Anterior cingulate cortex (tissue), 58 donors: ENCODE results near the gene ATP9A.
"Not testable (repeated sequence)": the region's sequence is repeated elsewhere in the genome, so short reads cannot be mapped to it uniquely, and the experiment has no call there.

Experiments
- DNase-seq, 58 donors: peaks; one replicate each; lab custom pipeline; 2025; lab: John Stamatoyannopoulos, UW

The ATP9A gene

GRCh38 chr20:51661609-51662178 is 106.5 kb downstream of the ATP9A start:
- no peak for DNase-seq

DNA sequence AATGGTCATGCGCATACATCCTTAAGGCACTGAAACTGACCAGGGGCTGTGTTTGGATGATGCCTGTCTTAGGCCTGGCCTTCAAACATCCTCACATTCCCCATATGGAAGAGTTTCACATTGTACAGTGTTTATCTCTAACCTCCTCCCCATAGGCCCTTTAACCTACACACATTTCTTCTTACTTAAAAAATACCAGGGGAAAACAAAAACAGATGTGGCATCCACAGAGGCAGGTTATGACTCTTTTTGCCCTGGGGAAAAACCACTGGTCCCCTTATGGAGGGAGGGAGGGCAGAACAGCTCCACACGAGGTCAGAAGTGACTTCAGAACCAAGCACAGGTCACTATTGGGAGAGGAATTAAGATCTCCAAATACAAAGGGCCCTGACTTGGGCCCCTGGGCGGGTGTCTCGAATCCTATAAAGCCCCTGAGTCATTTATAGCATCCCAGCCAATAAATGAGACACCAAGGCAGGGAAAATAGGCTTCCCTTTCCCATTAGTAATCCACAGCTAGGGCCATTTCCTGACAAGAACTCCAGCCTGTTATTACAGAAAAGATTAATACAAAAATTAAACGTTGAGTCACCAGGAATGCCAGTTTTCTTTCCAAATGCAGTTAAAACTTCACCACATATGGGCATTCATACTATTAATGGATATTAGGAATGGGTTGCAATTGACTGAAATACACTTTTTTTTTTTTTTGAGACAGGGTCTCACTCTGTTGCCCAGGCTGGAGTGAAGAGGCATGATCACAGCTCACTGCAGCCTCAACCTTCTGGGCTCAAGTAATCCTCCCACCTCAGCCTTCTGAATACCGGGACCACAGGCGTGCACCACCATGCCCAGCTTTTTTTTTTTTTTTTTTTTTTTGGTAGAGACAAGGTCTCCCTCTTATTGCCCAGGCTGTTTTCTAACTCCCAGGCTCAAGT is 107.2 kb downstream of the ATP9A start:
- DNase-seq, result no peak

DNA sequence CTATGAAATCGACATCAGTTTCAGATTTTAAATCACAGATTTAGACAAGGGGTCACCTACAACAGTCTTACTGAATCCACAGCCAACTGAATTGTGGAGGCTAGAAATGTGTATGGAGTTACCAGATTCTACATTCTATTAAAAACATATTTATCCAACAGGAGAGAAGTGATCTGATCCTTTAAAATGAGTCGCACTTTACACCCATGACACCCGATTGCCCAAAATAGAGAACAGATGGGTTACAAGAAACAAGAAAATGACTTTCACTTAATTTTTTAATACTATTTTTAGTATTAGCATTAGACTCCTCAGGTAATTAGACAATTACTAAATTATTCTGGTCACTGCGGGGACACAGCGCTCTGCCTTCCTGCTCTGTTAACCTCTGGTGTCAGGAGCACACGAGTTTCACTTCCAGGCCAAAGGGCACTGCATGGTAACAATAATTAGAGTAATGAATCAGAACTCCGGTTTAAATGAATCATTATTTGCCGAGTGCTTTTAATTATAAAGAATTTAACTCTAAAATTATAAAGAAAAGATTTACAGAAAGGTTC is 108.6 kb downstream of the ATP9A start:
- no peak for DNase-seq

- DNase-seq, result no peak
Observed at GRCh38 chr20:51656726-51657260, 111.4 kb downstream of the ATP9A start.

- DNase-seq, result not testable (repeated sequence)
Observed at GRCh38 chr20:51656089-51656488, 112.1 kb downstream of the ATP9A start.

DNA sequence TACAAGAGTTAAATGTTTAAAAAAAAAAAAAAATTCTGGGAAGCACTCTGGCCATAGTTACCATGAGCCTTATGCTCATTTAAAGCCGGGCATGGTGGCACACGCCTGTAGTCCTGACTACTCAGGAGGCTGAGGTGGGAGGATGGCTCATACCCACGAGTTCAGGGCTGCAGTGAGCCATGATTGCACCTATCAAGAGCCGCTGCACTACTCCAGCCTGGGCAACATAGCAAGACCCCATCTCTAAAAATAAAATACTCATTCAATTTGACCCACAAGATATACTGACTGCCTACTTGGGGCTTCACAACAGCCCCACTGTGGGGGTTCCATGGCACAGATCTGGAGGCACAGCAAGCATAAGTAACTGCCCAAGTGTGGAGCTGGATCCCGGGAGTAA is 113.7 kb downstream of the ATP9A start:
- no peak for DNase-seq

DNA sequence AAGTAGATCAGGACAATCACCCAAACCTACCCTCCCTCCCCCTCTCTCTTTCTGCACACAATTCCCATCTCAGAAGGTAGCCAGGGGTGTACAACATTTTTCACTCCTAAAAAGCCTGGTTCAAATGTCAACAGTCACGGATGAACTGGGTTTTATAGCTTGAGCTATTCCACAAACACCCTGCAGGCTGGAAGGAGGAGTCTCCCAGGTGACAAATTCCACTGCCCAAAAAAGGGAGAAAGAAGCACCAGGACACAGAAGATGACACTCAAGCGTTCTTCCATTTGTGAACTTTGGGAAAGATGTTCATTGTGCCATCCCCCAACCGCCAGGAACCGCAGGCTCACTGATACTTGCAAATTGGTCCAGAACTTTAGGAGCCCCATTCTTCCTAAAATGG is 114.1 kb downstream of the ATP9A start:
- no peak for DNase-seq

DNA sequence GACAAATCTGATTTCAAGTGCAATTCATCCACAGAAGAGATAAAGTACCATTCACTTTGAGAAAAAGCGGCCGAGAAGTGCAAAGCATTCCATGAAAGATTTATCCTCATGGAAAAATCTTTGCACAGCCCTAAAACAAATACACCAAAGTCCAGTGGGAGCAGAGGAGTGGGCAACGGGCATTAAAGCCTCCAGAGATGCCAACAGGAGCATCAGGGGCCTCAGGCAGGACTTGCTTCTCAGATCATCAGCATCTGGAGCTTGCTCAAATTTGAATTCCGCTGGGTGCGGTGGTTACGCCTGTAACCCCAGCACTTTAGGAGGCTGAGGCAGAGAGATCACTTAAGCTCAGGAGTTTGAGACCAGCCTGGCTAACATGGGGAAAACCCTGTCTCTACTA is 115.0 kb downstream of the ATP9A start:
- DNase-seq, result no peak

DNA sequence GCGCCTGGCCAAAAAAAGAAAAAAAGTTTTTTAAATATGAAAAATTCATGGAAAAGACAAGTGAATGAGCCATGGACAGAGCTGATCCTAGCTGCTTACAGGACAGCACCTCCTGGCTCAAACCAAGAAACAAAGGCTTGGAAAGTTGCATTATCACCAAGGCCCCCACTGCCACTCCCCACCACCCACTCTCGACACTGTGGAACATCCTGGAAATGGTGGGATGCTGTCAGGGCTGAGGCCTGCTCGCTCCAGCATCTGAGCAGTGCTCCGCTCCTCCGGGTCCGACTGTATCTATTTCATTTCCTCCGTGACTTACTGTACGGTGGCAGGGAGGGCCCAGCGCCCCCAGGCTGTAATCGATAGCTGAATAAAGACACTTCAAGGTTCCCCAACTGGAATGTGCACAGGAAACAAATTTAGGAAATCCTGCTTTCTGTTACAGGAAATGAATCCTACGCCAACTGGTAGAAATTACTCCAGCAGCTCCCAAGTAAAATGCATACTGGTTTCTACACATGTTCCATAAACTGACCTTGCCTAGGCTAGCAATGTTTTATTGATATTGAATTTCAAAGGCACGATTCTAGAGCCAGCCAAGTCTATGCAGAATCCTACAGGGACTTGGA is 116.2 kb downstream of the ATP9A start:
- DNase-seq, result no peak

GRCh38 chr20:51650685-51651134 is 117.5 kb downstream of the ATP9A start:
- DNase-seq, result no peak

DNA sequence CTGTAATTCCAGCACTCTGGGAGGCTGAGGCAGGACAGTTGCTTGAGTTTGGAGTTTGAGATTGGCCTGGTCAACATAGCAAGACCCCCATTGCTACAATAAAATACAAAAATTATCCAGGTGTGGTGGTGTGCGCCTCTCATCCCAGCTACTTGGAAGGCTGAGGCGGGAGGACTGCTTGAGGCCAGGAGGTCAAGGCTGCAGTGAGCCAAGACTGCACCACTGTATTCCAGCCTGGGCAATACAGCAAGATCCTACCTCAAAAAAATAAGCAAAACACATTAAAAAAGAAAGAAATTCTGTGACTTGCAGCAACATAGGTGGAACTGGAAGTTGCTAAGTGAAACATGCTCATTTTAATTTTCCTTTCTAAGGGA is 119.6 kb downstream of the ATP9A start:
- DNase-seq, result no peak

- no peak for DNase-seq
Observed at GRCh38 chr20:51647674-51648570, 120.3 kb downstream of the ATP9A start.

- DNase-seq, result not testable (repeated sequence)
Observed at GRCh38 chr20:51643810-51644209, 124.4 kb downstream of the ATP9A start.

GRCh38 chr20:51643390-51643789 is 124.8 kb downstream of the ATP9A start:
- no peak for DNase-seq

DNA sequence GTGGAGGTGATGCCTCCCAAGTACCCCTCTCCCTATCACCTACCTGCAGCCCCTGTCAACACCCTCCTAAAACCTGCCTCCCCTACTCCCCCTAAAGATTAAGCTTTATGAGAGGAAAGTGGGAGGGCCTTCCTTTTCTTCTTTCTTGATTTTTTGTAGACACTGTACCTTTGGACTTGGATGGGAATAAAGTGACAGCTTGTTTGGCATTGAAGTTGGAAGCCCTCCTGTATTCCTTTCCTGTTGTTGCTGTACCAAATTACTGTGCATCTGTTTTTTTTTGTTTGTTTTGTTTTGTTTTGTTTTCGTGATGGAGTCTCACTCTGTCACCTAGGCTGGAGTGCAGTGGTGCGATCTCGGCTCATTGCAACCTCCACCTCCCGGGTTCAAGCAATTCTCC is 126.3 kb downstream of the ATP9A start:
- no peak for DNase-seq

- no peak for DNase-seq
Observed at GRCh38 chr20:51640743-51641142, 127.4 kb downstream of the ATP9A start.

DNA sequence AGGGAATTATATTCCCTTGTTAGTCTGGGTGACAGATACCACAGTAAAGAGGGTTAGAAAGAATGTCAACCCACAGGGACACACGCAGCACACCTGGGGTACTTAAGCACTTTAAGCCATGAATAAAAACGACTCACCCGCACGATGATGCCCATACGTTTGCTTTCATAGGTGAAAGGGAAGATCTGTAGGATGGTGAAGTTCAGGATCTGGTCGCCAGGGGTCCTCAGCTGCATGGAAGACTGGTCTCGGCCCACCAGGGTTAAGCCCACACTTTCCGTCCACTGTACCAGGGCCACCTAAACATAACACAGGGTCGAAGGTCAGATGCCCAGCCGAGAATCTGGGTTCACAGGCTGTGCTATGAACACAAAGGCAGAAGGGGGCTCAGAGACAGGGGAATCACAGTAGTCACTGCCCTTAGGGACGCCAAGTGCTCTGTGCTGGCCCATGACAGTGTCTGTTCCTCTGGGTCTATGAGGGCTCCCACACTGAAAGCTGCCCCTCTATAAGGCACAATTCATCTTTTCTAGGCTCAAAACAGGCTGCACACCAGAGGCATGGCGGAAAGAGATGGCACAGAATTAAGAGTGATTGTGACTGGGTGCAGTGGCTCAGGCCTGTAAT is 128.9 kb downstream of the ATP9A start:
- peak in 34 of 58 donors; percentile 6 to 58 (median 24) for DNase-seq

DNA sequence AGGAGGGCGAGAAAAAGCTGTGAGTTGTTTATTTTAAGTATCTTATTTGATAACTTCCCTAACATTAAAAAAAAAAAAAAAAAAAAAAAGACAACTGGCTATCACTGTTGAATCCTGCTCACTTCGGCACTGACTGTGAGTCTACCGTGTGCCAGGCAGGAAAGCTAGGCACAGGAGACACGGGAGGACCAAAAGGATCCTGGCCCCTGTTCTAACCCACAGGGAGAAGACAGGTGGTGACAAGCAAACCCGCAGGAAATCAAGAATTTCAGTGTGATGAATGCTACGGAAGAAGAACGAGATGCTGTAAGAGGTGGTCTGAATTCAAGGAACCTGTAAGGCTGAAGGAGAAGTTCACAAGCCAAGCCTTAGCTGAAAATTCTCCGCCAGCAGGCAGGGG is 130.9 kb downstream of the ATP9A start:
- no peak for DNase-seq

DNA sequence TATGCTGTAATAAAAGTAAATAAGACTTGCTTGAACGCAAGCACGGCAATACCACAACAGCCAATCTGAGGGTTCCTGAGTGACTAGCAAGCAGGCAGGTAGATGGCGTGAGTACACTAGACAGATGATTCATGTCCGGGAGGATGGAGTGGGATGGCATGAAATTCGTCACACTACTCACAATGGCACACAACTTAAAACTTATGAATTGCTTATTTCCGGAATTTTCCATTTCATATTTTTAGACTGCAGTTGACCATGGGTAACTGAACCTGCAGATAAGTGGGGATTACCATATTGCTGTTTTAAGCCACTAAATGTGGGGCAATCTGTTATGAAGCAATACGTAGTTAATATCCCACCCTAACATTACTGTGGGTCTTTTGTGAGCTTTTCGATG is 132.1 kb downstream of the ATP9A start:
- DNase-seq, result no peak
